DMS53 treated with DMSO at 0.1 percent for 48 hours (cell line): ENCODE results near the gene CX3CR1.
"Not testable (repeated sequence)": the region's sequence is repeated elsewhere in the genome, so short reads cannot be mapped to it uniquely, and the experiment has no call there.

ENCODE experiments used
- DNase-seq: peaks from one replicate; lab custom pipeline; 2025; ENCODE audit not compliant: unreplicated experiment; lab: John Stamatoyannopoulos, UW

The CX3CR1 gene

DNA sequence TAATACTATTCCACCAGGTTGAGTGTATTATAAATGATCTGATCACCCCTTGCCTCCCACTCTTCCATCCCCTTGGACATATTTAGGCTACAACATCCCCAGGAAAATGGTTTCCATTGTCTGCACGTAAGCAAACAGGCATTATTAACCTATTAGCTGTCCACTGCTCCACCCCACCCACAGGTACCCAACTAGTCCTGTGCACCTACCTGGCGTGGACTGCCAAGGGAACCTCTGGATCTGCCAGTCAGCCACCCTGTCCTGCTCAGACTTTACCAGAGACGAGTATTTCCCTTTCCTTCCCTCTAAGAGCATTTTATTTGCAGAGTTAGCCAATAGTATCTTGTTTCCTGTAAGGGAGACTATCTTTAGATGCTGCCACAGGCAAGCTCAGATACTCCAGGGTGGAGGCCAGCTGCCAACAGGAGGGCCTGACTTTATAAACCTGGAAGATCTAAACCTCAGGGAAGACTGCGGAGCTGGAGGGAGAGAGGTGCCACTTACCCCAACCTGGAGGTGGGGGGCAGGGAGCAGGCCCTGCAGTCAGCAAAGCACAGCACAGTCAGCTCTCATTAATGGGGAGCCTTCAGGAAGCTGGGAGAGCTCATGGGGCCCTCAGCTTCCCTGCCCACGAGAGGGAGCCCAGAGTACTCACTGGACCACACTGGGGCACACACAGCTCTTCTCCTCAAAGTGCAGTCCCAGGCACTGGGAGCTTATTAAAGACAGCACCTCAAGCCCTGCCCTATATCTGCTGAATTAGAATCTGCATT, at the start of gene CX3CR1:
TSS of gene CX3CR1 (minus strand) at position 292 of the 773 bp plus-strand sequence. CDS start 13,527 bp downstream, outside the sequence.
- no peak for DNase-seq

DNA sequence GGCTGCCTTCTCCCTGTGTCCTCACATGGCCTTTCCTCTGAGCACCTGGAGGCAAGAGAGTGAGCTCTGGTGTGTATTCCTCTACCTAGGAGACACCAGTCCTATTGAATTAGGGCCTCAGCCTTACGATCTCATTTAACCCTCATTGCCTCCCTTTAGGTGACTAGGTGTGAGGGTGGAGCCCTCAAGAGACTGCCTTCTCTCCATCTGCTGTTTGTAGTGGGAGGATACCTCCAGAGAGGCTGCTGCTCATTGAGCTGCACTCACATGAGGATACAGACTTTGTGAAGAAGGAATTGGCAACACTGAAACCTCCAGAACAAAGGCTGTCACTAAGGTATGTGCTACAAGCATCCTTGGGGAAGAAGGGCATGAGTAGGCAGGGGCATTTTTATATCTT, 49.7 kb upstream of the CX3CR1 start, which contains the start of gene CCR8:
TSS of gene CCR8 (plus strand) at position 217 of the 400 bp plus-strand sequence. CDS start 2,623 bp downstream, outside the sequence.
- DNase-seq: no peak

DNA sequence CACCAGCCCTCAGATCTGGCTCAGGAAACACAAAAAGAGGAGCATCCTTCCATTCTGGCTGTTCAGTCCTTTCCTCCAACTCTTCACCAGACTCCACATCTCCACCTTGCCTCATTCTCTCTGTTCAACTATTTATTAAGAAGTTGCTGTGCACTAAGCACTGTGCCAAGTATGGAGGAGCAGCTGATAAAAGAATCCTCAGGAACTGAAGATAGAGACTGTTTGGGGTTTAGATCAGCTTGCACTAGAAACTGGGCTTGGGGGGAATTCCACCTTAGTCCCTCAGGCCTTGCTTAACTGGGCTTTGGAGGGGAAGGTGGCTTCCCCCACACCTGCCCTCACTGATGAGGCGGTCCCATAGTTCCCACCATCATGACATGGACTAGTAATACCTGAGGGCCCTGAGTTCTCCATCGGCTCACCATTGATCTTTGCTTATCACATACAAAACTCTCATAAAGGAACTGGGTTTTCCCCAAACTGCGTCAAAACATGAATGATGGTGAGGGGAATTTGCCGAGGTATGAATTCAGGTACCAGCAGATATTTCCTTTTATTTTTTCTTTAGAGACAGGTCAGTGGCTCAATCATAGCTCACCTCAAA, 48.0 kb upstream of the CX3CR1 start:
- no peak for DNase-seq

- DNase-seq: no peak
These were observed 47.4 kb upstream of the CX3CR1 start for GRCh38 chr3:39327053-39327745.

GRCh38 chr3:39325236-39325635, 45.4 kb upstream of the CX3CR1 start:
- no peak for DNase-seq

DNA sequence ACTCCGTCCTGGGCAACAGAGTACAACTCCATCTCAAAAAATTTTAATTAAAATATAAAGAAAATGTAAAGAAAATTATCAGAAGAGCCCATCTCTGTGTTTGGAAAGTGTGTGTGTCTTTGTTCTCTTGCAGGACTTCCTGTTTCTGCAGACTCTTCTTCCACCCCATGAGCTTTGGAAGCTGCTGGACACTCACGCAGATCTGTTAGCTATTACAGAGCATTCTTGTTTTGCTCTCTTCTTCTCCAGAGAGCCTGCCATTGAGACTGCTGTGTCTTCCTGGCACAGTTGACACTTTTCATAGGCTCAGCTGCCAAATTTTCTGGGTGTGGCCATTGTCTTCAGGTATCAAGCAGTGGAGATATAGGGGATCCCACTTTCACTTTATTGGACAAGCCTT, 43.7 kb upstream of the CX3CR1 start:
- DNase-seq: no peak

DNA sequence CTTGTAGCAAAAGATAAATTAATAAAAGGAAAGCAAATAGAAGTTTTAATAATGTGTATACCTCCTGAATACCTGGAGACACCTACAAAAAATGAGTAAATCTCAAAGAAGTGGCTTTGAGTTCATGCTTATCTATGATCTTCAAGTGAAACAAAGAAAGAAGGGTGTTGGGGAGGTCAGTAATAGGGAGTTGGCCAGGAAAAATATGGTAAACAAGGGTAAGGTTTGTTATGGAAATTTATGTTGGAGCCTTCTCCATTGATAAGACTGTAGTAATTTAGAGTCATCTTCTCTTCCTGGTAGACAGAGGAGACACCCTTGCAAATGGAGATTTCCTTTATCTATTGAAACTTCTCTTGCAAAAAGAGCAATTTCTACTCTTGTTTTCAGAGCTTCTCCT, 43.1 kb upstream of the CX3CR1 start:
- no peak for DNase-seq

- DNase-seq: not testable (repeated sequence)
These were observed 42.4 kb upstream of the CX3CR1 start for GRCh38 chr3:39322209-39322715.

DNA sequence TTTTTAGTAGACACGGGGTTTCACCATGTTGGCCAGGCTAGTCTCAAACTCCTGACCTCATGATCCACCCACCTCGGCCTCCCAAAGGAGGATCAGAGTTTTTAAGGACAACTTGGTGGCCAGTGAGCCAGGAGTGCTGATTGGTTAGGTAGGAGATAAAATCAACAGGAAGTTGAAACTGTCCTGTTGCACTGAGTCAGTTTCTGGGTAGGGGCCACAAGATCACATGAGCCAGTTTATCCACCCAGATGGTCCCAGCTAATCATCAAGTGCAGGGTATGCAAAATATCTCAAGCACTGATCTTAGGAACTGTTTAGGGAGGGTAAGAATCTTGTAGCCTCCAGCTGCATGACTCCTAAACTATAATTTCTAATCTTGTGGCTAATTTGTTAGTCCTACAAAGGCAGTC, 41.7 kb upstream of the CX3CR1 start:
- DNase-seq: not testable (repeated sequence)

GRCh38 chr3:39319249-39319648, 39.4 kb upstream of the CX3CR1 start:
- DNase-seq: no peak

GRCh38 chr3:39318301-39318700, 38.5 kb upstream of the CX3CR1 start:
- DNase-seq: no peak

DNA sequence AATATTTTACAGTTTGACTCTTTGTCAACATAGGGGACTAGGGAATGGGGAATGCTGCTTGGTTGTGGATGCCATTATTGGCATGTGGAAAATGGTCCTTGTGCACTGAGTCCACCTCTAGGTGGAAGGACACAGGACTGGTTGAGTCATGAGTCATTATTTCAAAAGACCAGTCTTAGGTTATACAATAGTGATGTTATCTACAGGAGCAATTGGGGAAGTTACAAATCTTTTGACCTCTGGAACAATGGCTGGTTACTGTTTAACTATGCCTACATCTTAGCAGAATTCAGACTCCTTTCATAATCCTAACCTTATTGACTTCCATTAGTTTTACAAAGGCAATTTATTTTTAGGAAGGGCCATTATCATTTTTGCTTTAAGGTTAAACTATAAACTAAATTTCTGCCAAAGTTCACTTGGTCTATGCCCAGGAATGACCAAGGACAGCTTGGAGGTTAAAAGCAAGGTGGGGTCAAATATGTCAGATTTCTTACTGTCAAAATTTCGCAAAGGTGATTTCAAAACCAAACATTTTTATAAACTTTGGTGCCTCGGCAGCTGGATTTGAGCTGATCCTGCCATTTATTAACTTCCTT, 37.8 kb upstream of the CX3CR1 start:
- DNase-seq: no peak

DNA sequence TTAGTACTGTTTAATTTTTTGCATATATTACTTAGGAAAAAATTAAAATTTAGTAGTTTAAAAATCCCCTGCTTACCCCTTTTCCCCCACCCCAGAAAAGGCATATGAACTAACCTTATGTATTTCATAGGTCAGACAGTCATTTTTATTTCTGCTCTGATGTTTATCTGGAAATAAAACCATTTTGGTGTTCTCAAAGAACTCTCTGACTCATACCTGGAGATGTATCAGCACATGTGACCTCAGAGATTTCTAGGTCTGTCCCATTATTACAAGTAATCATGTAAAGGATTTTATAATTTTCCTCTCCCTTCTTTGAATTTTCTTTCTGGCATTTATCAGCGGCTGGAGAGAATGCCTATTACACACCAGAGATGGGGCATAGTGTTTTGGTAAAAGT, 35.6 kb upstream of the CX3CR1 start:
- no peak for DNase-seq

- no peak for DNase-seq
These were observed 33.5 kb upstream of the CX3CR1 start for GRCh38 chr3:39313289-39313688.

GRCh38 chr3:39302178-39302577, 22.3 kb upstream of the CX3CR1 start:
- DNase-seq: no peak

GRCh38 chr3:39299279-39299678, 19.4 kb upstream of the CX3CR1 start:
- no peak for DNase-seq

DNA sequence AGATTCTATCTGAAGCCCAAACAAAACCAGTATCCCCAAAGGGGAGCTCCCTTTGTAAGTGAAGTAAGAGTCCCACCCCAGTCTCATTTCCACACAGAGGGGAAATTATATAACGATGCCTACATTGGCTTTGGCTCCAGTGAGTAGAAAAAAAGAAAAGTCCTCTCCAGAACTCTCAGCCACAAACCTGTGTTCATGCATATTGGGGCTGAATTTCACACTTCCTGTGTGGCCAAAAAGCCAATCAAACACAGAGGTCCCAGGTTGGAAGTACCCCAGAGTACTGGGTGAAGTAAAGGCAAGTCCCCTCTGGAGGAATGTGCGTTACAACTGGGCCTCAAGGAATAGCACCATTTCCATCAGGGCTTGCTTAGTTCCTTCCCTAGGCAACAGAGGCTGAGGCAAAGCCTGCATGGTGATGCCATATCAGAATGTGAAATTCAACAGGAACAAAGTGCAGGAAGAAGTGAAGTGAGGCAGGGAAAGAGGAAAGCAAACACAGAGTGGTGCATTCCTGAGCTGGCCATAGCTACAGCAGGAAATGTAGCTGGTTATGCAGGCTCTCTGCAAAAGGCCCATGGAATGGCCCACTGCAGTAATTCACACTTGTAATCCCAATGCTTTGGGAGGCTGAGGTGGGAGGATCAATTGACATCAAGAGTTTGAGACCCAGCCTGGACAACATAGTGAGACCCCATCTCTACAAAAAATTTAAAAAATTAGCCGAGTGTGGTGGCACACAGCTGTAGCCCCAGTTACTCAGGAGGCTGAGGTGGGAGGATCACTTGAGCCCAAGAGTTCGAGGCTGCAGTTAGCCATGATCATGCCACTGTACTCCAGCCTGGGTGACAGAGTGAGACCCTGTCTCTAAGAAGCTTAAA, 16.6 kb upstream of the CX3CR1 start:
- DNase-seq: no peak

DNA sequence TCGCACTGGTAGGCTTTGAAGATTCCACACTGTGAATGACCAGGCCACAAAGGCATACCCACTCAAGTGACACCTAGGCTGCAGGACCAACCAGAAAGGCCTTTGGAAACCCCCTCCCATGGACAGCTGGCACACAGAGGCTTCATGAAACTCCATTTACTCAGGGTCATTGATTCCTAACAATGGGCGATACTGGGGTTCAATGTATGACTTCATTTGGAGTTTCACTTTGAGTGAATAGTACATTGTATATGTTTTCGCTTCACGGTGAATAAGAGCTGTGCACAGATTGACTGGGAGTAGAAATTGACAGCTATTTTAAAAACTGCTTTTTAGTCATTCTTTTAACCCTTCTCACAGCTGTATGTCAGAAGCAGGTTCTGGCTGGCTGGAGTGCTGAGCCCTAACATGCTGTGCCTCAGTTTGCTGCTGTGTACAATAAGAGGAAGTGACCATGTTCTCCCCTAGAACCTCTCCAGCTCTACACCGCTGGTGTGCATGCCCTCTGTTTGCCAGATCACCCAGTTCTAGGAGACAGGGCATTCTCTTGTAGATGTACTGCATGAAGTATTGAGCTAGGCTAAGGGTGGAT, 15.4 kb upstream of the CX3CR1 start:
- no peak for DNase-seq

DNA sequence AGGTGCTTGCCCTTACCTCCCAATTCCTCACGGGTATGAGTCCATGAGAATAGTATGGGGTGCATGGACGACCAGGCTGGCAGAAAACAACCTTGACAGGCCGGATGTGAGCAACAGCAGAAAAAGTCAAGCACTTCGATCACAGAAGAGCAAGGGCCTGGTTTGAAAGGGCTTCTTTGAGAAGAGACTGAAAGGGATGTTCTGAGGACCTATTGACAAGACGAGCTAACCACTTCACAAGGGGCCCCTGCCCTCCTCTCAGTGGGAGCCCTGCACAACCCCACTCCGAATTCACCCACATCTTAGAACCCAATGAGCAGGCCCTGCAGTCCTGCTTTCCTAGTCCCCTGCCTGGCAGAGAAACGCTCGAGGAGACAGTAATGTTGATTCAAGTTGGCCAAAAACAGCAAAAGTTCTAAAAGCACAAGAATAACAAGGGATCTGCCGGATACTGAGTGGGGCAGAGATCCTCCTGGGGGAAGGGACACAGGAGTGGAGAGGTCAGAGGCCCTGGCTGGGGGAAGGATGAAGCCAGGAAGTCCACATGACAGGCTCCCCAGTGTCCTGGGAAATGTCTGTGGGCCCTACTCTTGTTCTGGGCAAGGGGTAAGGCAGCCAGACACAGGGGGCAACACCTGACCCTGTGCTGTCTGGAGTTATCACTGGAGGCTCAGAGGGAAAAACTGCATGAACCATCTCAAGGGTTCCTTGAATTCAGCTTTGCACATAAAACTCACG, 14.8 kb upstream of the CX3CR1 start:
- DNase-seq: no peak
